ENCODE measurements around the gene FAM171A1.

Gene FAM171A1

GRCh38 chr10:15200626-15201025, 170.5 kb downstream of the FAM171A1 start:
- DNase-seq, result no peak

DNA sequence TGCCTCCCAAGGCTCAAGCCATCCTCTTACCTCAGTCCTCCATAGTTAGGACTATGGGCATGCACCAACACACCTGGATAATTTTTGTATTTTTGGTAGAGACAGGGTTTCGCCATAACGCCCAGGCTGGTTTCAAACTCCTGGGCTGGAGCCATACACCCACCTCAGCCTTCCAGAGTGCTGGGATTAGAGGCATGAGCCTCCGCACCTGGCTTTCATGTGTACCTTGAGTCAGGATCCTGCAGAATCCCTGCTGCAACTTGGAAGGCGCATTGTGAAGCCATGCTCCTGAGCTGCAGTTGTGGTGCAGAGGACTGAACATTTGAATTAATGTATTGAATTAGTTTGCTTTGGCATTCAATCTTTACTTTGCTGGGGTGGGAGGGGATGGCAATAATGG, 173.2 kb downstream of the FAM171A1 start:
- no peak for DNase-seq

DNA sequence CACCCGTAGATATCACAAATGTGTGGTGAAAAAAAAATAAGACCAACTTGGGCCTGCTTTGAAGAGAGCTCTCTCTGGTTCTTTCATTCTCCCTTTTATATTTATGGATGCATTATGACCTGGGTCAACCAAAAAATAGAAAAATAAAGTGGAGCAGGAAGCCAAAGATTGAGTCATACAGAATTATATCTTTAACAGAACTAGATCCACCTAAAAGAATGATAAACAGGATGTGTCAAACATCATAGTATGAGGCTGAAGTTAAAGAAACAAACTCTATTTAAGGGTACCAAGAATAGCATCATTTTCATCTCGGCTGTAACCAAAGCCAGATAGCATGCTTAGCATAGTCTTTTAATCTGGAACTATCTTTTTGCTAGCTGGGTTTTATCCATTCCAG, 173.8 kb downstream of the FAM171A1 start:
- no peak for DNase-seq

- no peak for DNase-seq
Measured at GRCh38 chr10:15196021-15196834, 174.9 kb downstream of the FAM171A1 start.

DNA sequence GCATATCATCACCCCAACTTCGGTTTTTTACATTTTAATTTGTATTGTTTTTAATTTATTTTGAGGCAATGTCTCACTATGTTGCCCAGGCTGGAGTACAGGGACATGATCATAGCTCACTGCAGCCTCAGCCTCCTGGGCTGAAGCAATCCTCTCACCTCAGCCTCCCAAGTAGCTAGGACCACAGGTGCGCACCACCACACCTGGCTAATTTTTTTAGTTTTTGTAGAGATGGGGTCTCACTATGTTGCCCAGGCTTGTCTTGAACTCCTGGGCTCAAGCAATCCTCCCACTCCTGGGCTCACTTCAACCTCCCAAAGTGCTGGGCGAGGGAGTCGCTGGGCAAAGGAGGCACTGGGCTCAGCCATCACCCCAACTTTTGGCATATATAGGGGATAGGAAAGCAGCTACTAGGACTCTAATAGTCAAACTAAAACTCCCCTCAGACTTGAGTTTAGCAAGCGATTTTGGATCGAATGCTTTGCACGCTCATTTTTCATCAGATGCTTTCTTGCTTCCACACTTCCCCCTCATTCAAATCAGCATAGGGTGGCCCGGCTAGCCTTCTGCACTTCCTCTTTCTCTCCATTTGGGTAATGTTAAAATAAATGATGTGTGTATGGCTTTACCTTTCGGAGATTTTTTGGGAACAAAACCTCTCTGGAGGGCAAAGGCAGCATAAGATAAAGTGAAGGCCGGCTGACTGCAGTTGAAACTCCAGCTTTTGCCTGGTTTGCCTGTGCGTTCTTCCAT, 181.8 kb downstream of the FAM171A1 start:
- no peak for DNase-seq

- no peak for DNase-seq
Measured at GRCh38 chr10:15188603-15189002, 182.5 kb downstream of the FAM171A1 start.

GRCh38 chr10:15183689-15184481, 187.2 kb downstream of the FAM171A1 start:
- DNase-seq, result no peak

DNA sequence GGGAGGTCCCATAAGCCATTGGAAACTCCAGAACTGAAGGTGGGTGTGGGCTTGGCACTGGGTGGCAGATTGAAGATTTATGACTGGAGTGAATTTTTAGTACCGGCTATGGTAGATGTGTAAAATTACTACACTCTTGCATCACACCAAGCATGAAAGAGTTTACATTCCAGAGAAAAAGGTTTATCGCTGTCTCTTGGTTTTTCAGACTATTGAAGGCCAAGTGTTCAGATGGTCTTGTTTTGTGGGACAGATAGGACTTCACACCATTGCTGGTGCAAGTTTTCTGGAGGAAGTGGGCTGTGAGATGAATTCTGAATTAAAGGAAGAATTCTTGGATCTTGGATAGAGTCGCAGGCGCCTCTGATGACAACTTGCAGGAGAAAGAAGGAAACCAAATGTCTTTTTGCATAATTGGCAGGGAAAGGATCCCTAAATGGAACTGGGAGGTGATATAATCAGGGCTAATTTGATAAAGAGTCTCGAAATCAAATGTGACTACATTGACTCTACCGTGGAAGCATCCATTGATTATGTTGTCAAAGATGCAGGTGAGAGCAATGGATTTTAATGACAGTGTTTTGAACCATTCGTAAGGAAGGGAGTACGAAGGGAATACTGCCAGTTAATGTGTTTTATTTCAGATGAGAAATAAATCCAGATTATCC, 188.4 kb downstream of the FAM171A1 start:
- DNase-seq, result no peak

- no peak for DNase-seq
Measured at GRCh38 chr10:15181576-15182156, 189.4 kb downstream of the FAM171A1 start.

DNA sequence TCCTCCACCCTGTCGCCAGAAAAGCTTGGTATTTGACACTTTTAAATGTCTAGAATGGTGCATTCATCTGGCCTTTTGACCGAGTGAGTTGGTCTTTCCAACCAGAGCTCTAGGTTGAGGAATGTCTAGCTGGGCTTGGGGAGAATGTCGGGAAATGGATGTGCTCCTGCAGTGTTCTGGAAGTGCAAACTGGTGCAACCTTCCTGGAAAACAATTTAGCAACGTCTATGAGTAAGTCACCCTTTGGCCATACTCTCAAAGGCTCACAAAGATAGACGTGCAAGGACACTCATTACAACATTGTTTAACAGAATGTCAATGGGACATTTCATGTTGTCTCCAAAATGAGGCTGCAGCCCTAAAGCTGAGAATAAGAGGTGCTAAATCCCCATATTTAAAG, 190.4 kb downstream of the FAM171A1 start:
- DNase-seq, result no peak

DNA sequence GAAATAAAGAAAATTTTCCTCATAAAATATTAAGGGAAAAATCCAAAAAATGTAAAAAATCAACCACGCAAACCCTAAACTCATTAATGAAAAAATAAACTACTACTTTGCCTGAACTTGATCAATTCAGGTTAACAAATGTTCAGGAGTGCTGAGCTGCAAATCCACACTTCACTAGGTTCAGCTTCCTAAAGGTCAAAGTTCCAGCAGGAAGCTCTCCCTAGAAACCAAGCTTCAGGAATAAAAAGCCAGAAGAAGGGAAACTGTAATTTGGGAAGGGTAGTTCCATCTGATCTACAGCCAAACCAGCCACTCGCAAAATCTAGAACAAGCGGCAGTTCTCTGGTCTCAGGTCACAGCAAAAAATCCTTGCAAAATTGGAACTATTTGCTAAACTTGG, 194.8 kb downstream of the FAM171A1 start:
- no peak for DNase-seq

DNA sequence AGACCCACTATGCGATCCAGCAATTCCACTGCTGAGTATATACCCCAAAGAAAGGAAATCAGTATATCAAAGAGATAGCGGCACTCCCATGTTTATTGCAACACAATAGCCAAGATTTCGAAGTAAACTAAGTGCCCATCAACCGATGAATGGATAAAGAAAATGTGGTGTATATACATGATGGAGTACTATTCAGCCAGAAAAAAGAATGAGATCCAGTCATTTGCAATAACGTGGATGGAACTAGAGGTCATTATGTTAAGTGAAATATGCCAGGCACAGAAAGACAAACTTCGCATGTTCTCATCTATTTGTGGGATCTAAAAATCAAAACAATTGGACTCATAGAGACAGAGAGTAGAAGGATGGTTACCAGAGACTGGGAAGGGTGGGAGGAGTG, 195.5 kb downstream of the FAM171A1 start:
- no peak for DNase-seq

DNA sequence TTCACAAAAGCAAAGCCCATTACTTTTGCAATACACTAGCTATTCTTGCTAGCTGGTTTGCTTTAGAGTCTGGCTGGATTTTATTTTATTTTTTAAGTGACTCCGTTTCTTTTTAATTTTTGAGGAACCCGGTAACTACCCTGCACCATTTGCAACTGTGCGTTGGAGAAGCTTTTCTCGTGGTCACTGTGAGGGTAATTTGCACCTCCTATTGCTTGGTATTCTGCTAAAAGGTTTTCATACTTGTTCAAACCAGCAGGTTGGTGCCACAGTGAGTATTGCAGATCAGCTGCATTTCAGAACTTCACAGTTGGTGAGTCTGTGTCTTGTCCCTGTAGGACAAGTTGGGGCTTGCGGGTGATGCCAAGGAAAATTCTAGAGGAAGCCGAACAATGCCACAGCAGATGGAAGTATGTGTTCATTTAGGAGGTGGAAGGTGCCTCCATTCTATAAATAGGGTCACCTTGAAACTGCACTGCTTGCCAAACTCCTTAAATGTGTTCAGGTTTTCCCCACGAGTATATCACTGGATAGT, 198.7 kb downstream of the FAM171A1 start:
- no peak for DNase-seq

DNA sequence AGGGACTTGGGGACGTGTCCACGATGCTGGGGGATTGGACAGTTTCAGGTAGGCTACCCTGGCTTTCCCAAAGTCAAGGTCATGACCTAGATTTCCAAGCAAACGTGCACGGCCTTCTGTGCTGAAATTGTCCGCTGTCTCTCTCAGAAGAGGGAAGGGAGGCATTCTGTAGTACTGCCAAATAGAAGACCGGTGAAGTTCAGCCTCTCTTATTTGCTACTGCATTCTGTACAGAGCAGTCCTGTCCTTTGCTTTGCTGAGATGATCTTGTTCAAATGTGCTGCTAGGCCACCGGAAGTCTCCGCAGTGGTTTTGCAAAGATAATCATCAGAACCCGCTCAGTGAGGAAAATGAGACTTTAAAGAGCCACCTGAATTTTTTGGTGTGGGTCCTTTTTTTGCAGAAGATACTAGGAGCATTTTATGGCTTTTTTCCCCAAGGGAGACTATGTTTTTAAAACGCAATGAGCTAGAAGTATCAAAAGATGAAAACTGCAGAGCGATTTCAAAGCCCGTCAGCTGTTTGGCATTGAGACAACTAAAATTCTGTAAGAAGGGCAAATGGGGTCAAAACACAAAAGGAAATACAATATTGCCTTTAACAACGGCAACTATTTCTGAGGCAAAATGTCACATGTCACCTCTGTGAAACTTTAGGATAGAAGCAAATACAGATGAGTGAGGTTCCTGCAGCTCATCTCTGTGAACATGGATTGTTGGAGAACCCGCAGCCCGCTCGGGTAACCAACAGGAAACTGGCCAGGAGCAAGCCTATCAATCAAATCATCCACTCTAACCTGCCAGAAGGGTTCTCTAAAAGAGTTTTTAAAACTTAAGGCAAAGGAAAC, 201.3 kb downstream of the FAM171A1 start:
- peak; percentile 11 for DNase-seq

GRCh38 chr10:15168786-15169554, 202.1 kb downstream of the FAM171A1 start:
- DNase-seq, result peak; percentile 66

- peak; percentile 66 for DNase-seq
Measured at GRCh38 chr10:15168291-15168785, 202.8 kb downstream of the FAM171A1 start, which contains the start of gene NMT2. Gene NMT2, minus strand, starts transcription at chr10:15168693. Its CDS starts 81 bp downstream, at chr10:15168612.

DNA sequence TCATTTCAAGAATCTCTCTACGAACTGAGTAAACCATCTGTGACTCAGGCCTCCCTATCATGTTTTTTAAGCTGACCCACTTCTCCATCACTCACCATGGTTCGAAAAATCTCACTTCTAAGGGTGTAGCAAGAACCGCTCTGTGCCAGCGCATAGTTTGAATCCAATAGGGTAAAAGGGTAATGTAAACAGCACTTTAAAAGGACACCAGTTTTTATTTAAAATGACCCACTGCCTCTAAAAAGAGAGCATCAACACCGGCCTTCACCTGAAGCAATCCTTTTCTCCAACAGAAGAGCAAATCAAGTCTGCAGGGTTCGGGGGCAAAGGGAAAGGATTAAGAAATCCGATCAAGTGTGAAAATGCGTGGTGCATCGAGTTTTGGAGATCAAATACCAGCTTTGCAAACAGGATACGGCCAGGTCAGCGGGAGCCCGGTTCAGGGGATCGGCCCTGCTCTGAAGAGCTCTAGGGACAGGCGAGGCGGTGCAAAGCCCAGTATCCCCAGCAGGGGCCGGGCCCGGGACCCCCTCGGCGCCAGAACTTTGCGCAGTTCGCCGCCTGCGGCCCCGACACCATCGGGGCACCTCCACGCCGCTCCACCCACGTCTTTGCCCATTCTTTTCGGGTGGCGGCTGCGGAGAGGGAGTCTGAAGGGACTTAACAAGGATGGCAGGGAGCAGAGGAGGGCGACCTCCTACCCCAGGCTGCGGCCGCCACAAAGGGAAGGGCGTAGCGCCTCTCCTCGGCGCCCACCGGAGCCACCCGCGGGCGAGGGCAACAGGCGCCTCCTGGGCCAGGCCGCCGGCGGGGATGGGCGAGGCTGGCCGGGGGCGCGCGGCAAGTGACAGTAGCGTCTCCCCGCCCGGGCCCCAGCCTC, 203.4 kb downstream of the FAM171A1 start:
- peak; percentile 6 for DNase-seq

GRCh38 chr10:15166325-15166724, 204.8 kb downstream of the FAM171A1 start:
- no peak for DNase-seq

DNA sequence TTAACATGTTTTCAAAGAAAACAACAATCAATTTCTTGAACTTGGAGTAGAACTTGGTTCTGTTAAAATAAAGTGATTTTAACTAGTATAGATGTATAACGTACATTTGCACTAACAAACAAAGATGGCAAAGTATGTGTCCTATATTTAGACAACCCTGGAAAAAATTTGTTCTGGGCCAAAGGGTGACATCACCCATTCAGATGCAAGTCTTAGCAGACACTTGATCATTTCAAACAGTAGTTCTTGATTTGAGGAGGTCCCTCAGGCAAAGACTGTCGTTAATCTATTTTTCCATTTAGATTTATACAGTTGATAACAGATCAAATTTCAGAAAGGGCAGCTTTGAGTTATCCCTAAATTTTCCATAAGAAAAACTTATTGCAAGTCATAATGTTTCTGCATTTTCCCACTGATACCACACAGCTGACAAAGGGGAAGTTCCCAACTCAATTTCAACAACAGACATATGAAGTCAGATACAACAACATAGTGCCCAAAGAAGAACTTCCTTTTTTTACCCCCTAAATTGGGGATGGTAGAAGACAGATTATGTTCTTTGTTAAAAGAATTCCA, 207.7 kb downstream of the FAM171A1 start:
- no peak for DNase-seq
